ENCODE data around the gene FGF21.

DNA sequence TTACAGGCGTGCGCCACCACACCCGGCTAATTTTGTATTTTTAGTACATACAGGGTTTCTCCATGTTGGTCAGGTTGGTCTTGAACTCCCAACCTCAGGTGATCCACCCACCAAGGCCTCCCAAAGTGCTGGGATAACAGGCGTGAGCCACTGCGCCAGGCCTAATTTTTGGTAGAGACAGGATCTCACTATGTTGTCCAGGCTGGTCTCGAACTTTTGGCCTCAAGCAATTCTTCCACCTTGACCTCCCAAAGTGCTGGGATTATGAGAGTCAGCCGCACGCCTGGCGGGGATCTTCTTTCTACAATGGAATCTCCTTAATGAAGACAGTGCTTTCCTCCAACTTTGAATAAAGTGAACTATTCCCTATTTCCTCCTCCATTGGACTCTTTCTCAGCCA lies 20.7 kb upstream of the FGF21 start:
- TF ChIP-seq, protein P1, sequence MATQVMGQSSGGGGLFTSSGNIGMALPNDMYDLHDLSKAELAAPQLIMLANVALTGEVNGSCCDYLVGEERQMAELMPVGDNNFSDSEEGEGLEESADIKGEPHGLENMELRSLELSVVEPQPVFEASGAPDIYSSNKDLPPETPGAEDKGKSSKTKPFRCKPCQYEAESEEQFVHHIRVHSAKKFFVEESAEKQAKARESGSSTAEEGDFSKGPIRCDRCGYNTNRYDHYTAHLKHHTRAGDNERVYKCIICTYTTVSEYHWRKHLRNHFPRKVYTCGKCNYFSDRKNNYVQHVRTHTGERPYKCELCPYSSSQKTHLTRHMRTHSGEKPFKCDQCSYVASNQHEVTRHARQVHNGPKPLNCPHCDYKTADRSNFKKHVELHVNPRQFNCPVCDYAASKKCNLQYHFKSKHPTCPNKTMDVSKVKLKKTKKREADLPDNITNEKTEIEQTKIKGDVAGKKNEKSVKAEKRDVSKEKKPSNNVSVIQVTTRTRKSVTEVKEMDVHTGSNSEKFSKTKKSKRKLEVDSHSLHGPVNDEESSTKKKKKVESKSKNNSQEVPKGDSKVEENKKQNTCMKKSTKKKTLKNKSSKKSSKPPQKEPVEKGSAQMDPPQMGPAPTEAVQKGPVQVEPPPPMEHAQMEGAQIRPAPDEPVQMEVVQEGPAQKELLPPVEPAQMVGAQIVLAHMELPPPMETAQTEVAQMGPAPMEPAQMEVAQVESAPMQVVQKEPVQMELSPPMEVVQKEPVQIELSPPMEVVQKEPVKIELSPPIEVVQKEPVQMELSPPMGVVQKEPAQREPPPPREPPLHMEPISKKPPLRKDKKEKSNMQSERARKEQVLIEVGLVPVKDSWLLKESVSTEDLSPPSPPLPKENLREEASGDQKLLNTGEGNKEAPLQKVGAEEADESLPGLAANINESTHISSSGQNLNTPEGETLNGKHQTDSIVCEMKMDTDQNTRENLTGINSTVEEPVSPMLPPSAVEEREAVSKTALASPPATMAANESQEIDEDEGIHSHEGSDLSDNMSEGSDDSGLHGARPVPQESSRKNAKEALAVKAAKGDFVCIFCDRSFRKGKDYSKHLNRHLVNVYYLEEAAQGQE (IDR thresholded peaks at IDR 0.05; ENCODE audit: insufficient read depth in 1 of 2, low read depth in 2 of 2, low read length in 2 of 2): no peak
- TF ChIP-seq POLR2AphosphoS5 (IDR thresholded peaks at IDR 0.05; ENCODE audit: low read depth, low read length): no peak
